IPS-18c (cell line): ENCODE results near the gene NRG2.

Experiments used
- H3K4me3 ChIP-seq: 2 replicates; pipeline ENCODE4 v1.7.0; 2013; ENCODE audit warnings: low read depth, mild to moderate bottlenecking, low read length, moderate library complexity; ENCODE audit not compliant: insufficient read depth
- H3K9me3 ChIP-seq: one replicate; pipeline ENCODE4 v1.6.1; 2013; ENCODE audit warnings: mild to moderate bottlenecking, low read length, moderate library complexity; ENCODE audit not compliant: control insufficient read depth, insufficient read depth

Gene NRG2

DNA sequence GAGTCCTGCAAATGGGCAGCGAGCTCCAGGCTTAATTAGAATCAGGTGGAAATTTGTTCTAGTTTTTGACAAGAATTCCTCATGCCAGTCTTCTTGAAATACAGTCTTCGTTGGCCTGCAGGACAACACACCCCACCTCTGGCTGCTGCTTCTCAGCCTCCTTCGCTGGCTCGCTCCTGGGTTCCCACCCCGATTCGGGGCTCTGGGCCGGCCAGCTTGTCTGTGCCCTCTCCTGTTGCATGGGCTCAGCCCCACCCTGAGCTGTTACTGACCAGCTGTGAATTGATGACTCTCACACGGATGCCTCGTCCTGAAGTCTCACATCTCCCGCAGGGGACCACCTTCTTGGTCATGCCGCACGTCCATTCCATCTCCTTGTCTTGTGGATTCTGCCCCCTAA, 226.5 kb downstream of the NRG2 start:
- H3K4me3 ChIP-seq = no peak overlapping the region

GRCh38 chr5:139814704-139815280, 228.3 kb downstream of the NRG2 start:
- H3K9me3 ChIP-seq = no peaks in the 10 kb centered on the region
- no peak overlapping the region for H3K4me3 ChIP-seq

More for the DNA sequence above, 226.5 kb downstream of the NRG2 start:
- no peaks in the 10 kb centered on the region for H3K9me3 ChIP-seq

DNA sequence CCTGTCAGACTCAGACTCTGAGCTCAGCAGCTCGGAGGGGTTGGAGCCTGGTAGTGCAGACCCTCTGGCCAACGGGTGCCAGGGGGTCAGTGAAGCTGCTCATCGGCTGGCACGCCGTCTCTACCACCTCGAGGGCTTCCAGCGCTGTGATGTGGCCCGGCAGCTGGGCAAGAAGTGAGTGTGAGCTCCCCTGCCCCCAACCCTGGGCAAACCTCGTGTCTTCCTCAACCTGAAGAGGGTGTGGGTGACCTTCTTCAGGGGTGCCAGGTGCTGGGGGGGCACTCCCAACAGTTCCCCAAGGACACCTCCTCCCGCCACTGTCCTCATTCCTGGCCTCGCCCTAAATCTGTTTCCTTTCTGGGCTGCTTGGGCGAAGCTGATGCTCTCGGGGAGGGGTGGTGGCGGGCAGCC, 228.9 kb downstream of the NRG2 start:
- Histone ChIP-seq H3K4me3 (no peak overlapping the region), H3K9me3 (no peaks in the 10 kb centered on the region)

- Histone ChIP-seq H3K4me3 (no peak overlapping the region), H3K9me3 (no peaks in the 10 kb centered on the region)
Measured at GRCh38 chr5:139812836-139813805, 230.0 kb downstream of the NRG2 start.

GRCh38 chr5:139812323-139812722, 230.8 kb downstream of the NRG2 start:
- Histone ChIP-seq H3K4me3 (no peak overlapping the region), H3K9me3 (no peaks in the 10 kb centered on the region)

GRCh38 chr5:139811274-139811607, 231.9 kb downstream of the NRG2 start:
- Histone ChIP-seq H3K4me3 (no peak overlapping the region), H3K9me3 (no peaks in the 10 kb centered on the region)

DNA sequence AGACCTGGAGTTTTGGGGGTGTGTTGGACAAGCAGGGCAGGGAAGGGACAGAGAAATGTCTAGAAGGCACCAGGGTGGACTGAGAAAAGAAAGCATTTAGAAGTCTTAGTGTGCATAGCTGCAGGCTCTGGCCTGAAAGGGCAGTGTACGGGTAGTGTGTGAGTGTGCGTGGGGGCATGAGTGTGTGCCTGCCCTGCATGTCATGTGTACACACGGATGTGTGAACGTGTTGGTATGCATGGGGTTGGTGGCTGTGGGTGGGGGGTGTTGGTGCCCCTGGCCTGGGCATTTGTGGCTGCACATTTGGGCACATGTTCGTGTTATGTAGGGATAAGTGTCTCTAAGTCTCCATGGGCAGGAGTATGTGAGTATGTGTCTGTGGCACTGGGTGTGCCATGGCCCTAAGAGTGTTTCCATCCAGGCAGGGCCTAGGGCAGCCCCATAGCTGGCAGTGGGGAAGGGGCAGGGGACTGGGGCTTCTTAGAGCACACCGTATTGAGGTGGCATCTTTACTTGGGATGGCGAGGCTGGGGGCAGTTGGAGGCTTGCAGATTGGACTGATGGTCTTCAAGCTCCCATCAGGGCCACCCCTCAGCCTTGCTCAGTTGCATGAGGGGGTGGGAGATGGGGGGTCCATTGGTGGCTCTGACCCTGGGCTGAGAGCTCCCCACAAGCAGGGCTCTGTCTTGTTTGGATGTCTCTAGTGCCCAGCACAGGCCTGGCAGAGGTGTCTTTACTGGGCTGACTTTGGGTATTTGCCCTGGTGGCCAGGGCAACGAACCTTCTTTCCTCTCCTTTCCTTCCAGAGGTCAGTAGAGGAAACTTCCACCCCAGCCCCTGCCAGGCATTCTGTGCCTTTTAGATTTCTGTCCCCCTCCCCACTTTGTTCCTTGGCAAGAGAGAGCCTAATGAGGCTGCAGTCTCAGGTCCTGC, 232.5 kb downstream of the NRG2 start:
- no peak overlapping the region for H3K4me3 ChIP-seq
- no peaks in the 10 kb centered on the region for H3K9me3 ChIP-seq

- Histone ChIP-seq H3K9me3 (no peaks in the 10 kb centered on the region), H3K4me3 (no peak overlapping the region)
Measured at GRCh38 chr5:139809331-139809810, 233.7 kb downstream of the NRG2 start.

DNA sequence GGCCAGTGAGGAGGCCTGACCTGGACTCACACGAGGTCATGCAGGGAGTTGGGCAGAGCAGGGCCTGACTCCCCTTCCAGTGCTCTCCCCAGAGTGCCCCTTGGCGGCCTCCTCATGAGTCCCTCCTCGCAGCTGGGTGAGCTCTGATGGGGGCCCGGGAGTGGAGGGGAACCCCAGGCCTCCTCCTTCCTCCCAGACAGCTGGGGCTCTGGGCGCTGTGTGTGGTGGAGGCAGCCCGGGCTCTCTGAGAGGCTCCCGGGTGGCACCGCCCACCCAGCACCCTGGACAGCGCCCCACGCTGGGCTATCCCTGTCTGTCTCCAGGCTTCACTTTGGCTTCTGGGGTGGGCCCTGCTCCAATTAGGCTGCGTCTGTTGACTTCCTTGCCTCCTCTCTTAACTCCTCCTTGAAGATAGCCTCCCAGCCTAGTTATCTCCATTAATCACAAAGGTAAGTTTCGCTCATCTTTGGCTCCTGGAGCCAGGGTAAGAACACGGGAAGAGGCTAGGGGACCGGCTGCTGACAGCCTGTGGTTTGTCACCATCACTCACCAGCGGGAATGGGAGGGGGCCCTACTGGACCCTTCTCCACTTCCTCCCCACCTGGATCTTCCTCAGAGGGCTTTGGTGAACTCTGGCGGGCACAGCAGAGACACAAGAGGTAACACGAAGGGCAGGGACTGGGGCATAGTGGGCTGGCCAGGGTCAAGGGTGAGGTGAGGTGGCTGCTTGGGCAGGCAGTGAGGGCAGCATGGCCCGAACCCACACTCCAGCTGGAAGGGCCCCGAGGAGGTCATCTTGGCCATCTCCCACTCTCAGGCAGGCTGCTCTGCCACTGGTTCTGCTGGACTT, 234.4 kb downstream of the NRG2 start:
- Histone ChIP-seq H3K4me3 (no peak overlapping the region), H3K9me3 (no peaks in the 10 kb centered on the region)

- H3K4me3 ChIP-seq = no peak overlapping the region
Measured at GRCh38 chr5:139807647-139808030, 235.5 kb downstream of the NRG2 start.

GRCh38 chr5:139806726-139807646, 236.1 kb downstream of the NRG2 start:
- Histone ChIP-seq H3K4me3 (no peak overlapping the region), H3K9me3 (no peaks in the 10 kb centered on the region)

More at GRCh38 chr5:139807647-139808030, 235.5 kb downstream of the NRG2 start:
- H3K9me3 ChIP-seq = no peaks in the 10 kb centered on the region

DNA sequence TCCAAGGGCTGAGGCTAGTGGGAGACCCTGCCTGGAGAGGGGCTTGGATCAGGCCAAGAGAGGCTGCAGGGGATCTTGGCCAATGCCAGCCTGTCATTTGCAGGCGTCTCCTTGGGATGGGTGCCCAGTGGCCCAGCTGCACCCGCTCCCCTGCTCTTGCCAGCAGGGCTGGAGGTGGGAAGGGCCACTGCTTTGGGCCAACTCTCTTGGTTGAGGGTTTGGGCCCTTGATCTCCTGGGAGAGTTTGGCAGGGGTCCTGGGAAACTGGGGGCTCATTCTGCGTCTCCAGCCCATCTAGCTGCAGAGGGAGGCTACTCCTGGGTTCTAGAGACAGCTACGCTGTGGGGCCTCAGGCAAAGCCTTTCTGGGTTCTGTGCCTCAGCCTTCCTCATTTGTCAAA, 237.0 kb downstream of the NRG2 start:
- Histone ChIP-seq H3K4me3 (no peak overlapping the region), H3K9me3 (no peaks in the 10 kb centered on the region)

DNA sequence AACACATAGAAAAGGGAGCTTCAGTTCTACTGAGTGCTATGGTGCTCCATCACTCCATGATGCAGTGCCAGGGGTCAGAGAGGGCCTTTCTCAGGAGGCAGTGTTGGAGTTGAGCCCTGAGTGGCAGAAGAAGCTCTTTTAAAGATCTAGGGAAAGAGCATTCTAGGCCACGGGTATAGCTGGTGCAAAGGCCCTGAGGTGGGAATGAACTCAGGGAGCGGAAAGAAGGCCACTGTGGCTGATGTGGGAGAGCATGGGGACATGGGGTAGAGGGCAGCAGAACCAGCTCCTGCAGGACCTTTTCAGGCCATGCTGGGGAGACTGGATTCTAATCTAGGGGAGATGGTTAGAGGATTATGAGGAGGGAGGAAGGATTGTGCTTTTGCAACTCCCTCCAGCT, 237.6 kb downstream of the NRG2 start:
- H3K9me3 ChIP-seq = no peaks in the 10 kb centered on the region
- no peak overlapping the region for H3K4me3 ChIP-seq

DNA sequence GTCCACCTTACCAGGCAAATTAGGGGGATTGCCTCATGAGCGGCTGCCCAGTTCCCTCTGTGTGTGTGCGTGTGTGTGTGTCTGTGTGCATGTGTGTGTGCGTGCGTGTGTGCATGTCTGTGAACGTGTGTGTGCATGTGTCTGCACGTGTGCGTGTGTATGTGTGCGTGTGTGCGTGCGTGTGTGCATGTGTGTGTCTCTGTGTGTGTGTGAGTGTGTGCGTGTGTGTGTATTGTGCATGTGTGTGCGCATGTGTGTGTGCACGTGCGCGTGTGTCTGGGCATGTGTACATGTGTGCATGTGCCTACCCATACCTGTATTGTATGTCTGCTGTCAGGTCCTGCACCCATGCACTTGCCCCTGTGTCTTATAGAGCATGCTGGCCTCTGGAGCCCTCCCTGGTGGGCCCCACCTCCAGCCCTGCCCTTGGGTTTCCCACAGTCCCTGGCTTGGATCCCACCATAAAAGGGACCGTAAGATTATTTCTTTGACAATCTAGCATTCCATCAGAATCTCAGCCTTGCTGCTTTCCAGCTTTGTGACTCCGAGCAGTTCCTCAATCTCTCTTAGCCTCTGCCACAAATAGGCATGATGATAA, 238.2 kb downstream of the NRG2 start:
- H3K4me3 ChIP-seq = no peak overlapping the region
- H3K9me3 ChIP-seq = no peaks in the 10 kb centered on the region

GRCh38 chr5:139803978-139804377, 239.1 kb downstream of the NRG2 start:
- Histone ChIP-seq H3K4me3 (no peak overlapping the region), H3K9me3 (no peaks in the 10 kb centered on the region)
